Fibroblast of peridontal ligament (primary cell): ENCODE results near the gene SOX18.

Experiments
- DNase-seq: peaks from one replicate; pipeline ENCODE4 v3.0.0-alpha.2; 2010; ENCODE audit errors: extremely low read depth

SOX18 gene

DNA sequence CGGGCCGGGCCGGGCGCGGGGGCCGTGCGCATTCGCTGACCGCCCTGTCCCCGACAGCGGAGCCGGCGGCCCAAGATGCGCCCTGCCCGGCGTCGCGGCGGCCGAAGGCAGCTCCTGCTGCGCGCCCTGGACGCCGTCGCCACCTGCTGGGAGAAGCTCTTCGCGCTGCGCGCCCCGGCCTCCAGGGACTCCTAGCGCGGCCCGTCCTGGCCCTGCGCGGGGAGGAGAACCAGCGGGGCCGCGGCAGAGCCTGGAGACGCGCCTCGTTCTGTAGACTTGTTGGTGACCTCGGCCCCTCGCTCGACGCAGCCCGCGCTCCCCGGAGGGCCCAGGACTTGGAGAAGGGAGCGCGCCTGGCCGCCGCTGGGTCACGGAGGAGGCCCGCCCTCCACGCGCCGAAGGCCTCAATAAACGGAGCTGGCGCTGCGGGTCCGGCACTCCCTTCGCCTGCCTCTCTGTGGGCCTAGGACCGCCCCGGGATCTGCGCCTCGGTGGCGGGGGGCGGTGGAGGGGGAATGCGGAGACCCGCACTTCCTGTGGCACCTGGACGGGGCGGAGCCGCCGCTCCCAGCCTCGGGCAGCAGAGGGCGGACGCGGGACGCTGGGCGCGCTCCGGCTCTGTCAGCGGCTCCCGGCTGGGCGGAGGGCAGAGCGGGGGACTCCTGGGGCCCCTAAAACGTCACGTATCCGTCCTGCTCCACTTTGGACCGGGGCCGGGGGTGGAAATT, 10.7 kb downstream of the SOX18 start:
- no peak for DNase-seq

DNA sequence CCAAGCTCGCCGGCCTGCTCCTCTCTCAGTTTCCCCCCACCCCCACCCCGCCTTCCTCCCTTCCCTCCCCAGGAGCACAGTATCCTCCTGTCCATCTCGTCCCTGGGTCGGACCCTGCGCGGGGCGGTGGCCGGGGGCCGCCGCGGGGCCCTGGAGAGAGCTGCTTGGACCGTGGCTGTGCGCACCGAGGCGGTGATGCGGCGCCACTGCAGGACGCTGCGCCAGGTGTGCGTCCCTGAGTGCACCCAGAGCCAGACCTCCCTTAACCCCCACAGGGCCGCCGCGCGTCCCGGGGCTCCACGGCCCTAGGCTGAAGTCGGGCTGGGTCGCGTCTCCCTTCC, 11.2 kb downstream of the SOX18 start:
- DNase-seq, result no peak

- DNase-seq, result no peak
These were observed 11.8 kb downstream of the SOX18 start for GRCh38 chr20:64037498-64038213.

DNA sequence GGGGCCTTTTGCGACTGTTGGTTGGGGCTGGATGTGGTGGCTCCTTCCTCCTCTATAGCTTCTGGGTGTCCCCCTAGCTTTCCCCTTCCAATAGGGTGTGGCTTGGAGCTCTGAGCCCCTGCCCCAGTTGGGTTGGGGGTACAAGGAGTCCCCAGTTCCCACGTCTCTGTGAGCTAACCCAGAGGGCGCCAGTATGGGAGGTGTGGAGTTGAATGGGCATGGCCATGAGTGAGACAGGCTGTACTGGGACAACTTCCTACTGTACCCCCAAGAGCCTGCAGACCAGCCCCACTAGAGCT, 12.3 kb downstream of the SOX18 start:
- DNase-seq, result no peak

DNA sequence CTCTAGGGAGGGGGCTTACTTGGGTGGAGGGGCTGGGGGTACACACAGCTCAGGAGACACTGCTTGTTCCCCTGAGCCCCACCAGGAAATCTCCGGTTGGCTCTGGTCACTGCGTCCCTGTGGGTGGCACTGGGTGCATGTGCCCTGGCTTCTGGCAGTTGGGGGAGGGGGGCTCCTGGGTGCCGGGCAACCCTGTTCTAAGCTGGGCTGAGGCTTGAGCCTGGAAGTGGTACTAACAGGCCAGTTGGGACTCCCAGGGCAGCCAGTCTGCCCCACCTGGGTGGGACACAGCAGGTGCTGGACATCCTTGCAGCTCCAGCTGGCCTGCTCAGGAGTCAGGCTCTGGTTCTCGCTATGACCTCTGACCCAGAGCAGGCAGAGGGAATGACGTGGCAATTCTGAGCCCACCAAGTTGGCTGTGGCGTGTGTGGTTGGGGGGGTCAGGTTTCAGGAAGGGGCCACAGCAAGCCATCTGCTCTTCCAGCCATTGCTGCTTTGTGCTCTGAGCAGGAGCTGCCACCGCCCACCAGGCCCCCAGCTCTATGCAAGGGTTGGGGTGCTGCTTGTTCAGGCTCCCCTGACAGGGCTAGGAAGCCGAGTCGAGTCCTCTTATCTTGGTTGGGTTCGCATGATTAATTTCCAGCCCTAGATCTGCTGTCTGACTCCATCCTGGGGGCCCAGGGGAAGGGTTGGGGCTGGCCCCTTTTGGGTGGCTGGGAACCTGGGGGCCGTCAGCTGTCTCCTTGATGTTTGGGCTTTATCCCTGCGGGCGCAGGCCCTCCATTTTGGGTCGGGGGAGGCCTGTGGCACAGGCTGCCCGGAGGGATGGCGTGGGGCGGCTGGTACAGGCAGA, 12.9 kb downstream of the SOX18 start:
- DNase-seq, result no peak

GRCh38 chr20:64035933-64036345, 13.5 kb downstream of the SOX18 start, which contains the start of gene C20orf204:
Gene C20orf204, plus strand, starts transcription at chr20:64036182. Its CDS starts 142 bp downstream, at chr20:64036324.
- no peak for DNase-seq

DNA sequence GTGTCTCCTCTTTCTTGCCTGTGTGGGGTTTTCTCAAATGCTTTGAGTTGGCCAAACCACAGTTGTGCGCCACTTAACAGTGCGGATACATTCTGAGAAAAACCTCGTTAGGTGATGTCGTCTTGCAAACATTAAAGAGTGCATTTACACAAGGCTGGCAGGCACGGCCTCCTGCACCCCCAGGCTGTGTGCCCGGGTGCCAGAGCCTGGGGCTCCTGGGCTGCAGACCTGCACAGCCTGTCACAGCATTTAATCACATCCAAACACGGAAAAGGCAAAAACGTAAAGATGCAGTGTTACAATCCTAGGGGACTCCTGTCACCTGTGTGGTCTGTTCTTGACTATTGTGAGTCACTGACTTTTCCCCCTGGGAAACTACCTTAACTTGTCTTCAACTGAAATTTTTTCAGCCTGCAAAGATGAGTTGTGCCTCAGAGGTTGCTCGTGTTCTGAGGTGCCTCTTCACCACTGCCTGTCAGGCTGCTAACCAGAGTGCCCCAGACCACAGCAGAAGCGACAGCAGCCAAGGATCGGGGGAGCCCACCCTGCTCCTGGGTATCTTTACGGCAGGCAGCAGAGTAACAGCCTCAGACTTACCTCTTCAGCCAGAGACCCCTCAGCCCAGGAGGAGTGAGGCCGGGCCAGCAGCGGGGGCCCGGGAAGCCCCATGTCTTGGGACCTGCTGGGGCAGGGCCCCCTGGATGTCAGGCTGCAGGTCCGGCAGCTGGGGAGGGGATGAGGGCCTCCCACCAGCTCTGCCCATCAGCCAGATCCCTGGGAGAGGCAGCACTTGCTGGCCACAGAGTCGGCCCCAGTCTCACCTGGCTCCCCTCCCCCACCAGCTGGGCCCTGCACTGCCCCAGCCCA, 14.1 kb downstream of the SOX18 start:
- DNase-seq, result no peak

GRCh38 chr20:64033981-64034493, 15.4 kb downstream of the SOX18 start:
- no peak for DNase-seq

GRCh38 chr20:64032706-64033624, 16.5 kb downstream of the SOX18 start:
- DNase-seq, result no peak

GRCh38 chr20:64031822-64032314, 17.6 kb downstream of the SOX18 start:
- no peak for DNase-seq

- no peak for DNase-seq
These were observed 18.9 kb downstream of the SOX18 start for GRCh38 chr20:64030371-64031134.

DNA sequence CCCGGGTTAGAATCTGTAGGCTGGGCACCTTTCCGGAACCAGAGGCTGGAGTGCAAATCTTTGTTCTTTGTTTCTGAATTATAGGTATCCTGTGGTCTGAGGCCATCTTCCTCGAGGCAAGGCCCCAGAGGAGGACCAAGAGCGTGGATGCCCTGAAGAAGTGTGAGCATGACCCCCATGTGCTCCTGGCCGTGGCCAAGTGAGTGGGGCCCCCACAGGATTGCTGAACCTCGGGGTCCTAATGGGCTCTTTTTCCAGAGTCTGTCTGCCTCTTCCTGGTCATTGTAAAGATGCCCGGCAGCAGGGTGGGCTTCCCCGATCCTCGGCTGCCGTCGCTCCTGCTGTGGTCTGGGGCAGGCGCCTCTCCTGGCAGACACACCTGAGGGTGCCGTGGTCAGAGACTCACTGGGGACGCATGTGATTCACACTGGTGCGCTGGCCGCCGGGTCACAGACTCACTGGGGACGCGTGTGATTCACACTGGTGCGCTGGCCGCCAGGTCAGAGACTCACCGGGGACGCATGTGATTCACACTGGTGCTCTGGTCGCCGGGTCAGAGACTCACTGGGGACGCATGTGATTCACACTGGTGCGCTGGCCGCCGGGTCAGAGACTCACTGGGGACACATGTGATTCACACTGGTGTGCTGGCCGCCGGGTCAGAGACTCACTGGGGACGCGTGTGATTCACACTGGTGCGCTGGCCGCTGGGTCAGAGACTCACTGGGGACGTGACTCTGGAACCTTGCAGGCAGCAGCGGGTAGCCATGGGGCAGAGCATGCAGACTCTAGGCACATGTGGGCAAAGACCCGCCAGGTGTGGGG, 19.9 kb downstream of the SOX18 start:
- DNase-seq, result no peak

- DNase-seq, result no peak
These were observed 21.3 kb downstream of the SOX18 start for GRCh38 chr20:64027981-64028685.

DNA sequence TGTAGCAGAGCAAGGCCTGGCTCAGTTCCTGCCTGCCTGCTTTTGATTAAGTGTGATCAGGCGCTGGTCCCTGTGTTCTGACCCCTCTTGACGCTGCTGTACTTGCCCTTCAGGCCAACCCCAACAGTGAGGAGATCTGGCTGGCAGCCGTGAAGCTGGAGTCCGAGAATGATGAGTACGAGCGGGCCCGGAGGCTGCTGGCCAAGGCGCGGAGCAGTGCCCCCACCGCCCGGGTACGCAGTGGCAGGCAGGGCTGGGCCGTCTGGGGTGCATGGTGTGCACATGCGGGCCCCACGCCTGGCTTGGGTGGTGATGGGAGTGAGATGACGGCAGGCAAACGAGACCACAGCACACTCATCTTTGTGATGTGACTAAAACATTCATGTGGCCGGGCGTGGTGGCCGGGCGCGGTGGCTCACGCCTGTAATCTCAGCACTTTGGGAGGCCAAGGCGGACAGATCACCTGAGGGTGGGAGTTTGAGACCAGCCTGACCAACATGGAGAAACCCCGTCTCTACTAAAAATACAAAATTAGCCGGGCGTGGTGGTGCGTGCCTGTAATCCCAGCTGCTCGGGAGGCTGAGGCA, 23.5 kb downstream of the SOX18 start:
- no peak for DNase-seq

DNA sequence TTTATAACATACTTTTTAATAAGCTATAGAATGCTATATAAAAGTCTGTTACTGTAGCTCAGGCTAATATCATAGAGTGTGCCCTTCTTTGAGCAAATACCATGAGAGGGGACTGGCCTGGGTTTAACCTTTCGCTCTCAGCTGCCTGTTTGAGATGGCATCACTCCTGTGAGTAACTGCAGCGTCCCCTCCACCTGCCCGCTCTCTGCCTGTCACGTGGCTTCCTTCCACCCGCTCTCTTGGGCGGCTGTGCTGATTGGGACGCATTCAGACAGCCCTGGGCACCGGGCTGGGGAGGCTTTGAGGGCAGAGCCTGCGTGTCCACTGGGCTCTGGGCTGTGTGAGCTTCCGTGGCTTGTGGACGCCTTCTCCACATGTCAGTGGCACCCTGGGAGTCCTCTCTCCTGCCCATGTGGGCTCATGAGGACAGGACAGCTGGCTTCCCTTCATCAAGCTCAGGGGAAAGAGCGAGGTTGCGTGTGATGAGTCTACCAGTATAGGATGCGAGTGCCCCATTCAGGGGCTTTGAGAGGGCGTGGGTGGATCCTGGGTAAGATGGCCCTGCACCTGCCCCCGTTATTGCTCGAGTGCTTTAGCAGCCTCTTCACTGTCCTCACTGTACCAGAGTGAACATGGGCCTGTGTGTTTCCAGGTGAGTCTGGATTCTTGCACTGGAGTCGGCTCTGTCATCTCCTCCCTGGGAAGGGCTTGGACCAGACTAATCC, 24.2 kb downstream of the SOX18 start:
- no peak for DNase-seq

DNA sequence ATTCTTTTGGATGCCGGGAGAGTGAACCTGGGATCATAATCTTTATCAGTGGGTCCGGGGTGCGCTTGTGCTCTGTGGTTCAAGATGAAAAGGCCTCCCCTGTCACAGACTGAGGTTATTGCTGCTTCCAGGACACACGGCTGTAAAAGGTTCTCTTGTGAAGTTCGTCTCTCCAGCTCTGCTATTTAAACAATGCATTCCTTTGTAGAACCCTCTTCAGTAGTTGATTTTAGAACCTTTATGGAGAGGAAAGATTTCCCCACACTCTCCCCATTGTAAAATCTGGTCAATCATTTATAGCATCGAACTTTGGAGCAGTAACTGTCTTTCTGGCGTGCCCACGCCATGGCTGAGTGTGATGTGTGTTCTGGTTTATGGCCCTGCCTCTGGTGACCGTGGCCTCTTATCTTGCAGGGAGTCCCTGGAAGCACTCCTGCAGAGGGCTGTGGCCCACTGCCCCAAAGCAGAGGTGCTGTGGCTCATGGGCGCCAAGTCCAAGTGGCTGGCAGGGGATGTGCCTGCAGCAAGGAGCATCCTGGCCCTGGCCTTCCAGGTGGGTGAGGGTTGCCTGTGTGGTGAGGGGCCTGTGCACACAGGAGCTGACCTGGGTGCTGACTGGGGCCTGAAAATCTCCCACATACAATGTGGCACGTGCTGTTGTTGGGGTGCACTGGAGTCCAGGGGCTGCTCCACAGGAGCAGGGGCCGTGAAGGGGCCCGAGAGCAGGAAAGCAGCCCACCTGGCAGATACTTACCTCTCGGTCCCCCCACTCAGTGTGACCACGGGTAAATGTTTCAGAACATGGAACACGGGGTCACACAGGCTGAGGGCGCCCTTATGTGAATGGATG, 25.1 kb downstream of the SOX18 start:
- no peak for DNase-seq
